ENCODE measurements around the gene FAM13A.
"Not testable (repeated sequence)": the region's sequence is repeated elsewhere in the genome, so short reads cannot be mapped to it uniquely, and the experiment has no call there.

Gene FAM13A

DNA sequence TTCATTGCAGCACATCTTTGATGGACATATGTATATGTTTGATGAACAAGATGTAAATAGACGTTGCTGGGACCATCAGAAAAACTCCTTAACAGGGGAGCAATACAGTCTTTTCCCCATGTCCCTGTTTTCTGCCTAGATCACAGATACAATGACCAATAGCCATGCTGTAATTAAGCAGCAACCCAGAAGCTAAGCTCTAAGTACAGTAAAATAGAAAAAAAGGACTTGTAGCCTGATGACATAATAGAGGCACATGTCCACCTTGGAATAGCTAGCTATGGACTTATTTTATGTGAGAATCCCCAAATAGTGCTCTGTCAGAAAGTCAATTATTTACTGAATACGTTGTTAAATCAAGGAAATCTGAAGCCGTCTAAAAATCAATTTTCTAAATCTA lies 14.9 kb downstream of the FAM13A start:
- DNase-seq (ENCODE audit: low read depth in 2 of 2), result no peak

DNA sequence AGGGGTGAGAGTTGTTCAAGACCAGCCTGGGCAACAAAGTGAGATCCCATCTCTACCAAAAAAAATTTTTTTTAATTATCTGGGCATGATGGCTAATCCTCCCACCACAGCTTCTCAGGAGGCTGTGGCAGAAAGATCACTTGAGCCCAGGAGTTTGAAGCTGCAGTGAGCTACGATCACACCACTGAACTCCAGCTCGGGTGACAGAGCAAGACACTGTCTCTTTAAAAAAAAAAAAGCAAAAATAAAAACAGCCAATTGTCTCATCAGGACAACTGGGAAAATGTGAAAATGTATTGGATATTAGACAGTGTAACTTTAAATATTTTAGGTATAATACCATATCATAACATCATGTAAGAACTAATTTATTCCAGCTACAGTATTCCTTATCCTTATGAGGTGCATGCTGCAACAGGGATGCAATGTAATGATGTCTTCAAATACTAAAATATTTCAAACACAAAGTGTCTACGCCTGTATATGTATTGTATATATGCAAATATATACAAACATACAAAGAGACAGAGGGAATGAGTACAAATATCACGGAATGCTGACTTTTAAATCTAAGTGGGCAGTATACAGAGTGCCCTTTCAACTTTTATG lies 17.2 kb downstream of the FAM13A start:
- no peak for DNase-seq (ENCODE audit: low read depth in 2 of 2)

DNA sequence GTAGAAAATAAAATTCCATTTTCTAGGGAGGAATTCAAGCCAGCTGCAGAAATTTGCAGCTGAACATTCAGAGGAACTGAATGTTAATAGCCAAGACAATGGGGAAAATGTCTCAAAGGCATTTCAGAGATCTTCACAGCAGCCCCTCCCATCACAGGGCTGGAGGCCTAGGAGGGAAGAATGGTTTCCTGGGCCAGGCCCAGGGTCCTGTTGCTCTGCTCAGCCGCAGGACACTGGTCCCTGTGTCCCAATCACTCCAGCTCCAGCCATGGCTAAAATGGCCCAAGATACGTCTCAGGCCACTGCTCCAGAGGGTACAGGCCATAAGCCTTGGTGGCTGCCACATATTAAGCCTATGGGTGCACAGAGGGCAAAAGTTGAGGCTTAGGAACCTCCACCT lies 20.4 kb downstream of the FAM13A start:
- DNase-seq (ENCODE audit: low read depth in 2 of 2), result no peak

DNA sequence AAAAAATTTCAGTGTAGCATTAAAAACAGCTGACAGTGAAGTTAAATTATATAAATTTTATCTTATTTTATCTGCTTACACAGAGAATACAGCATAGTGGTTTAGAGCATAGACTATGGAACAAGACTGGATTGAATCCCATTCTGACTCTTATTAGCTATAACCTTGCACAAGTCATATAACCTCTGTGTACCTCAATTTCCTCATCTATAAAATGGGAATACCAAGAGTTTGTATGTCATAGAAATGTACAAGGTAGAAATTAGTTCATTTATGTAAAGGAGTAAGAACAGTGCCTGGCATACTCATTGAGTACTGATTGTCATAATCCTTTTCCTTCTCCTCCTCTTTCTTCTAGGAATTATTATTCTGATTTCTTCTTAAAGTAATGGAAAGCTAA lies 25.7 kb downstream of the FAM13A start:
- DNase-seq (ENCODE audit: low read depth in 2 of 2), result no peak

DNA sequence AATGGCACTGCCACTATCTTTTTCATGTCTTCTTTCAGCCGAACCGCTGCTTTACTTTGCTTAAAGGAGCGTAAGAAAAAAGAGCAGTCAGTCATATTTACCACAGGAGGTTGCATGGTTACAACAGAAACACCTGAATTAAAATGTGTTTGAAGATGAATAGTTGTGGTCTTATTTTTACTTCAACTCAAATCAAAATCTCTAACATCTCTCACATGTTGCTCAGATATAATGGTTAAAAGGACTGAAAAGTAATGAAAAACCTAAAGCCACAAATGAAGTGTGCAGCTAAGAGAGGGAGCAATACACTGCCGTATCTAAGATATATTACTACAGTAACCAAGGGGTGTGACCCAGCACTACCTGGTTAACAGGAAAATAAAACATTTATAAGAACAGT lies 27.4 kb downstream of the FAM13A start:
- no peak for DNase-seq (ENCODE audit: low read depth in 2 of 2)

DNA sequence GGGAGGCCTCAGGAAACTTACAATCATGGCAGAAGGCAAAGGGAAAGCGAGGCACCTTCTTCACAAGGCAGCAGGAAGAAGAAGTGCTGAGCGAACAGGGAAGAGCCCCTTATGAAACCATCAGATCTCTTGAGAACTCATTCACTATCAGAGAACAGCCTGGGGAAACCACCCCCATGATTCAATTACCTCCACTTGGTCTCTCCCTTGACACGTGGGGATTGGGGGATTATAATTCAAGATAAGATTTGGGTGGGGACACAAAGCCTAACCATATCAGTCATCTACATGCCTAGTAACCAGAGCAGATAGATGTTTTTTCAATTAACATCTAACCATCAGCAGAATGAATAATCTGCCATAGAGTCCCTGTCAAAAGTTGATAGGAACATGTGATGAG lies 30.4 kb downstream of the FAM13A start:
- DNase-seq (ENCODE audit: low read depth in 2 of 2), result no peak

DNA sequence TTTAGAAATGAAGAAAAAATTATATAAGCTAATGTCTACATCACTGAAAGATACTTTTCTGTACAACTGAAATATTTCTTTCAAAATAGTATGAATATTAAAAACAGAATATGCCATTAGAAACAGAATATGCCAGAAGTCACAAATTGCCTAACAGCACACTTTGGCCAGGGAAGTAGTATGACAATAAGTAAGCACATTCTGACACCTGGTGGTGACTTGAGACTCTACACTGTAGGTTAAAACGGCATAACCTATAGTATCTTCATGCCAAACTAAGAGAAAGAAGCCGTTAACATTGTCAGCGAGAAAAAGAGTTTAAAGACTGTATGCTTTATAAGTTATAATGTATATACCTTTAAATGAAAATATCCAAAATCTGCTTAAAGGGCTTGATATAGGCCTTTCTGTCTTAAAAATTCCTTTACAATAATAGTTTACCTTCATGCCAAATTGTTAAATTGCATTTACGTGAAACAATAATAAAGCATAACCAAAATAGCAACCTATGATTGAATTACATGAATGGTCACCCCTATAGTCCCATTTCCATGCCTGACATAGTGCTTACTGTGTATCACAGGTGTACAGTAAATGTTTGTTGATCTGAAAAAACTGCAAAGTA lies 32.8 kb downstream of the FAM13A start:
- DNase-seq (ENCODE audit: low read depth in 2 of 2), result no peak

DNA sequence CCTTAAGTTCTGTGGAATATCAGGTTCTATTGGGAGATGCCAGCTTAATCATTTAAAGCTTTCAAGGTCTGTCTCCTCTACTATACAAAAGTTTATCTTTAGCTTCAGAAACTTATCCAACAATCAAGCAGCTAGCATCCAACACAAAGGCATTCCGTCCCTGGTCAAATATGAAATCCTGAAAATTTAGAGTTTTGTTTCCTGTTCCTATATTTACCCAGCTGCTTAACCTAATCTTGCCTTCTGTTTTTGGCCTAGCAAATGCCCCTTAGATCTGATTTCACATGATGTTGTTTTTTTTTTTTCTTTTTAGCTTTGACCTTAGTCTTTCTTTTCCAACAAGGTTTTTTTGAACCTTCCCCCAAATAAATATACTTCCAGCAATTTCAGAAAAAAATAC lies 33.8 kb downstream of the FAM13A start:
- no peak for DNase-seq (ENCODE audit: low read depth in 2 of 2)

DNA sequence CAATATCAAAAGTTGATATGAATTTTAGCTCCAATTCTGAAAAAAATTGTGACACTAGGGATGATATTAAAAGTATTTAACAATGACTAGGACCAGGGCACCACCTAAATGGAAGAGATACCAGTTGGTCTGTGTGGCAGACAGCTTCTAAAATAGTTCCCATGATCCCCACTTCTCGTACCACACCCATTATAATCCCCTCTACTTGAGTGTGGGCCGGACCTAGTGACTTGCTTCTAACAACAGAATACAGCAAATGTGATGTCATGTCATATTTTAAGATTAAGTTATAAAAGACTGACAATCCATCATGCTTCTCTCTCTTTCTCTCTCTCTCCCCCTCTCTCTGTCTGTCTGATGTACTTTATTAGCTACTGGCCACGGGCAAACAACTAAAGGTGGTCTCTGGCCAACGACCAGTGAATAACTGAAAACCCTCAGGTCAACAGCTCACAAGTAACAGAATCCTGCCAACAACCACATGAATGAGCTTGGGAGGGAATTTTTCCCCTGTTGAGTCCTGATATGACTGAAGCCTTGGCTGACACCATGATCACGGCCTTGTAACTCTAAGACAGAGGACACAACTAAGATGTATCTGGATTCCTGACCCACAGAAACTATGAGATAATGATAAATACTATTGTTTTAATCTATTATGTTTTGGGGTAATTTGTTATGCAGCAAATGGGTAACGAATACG lies 34.4 kb downstream of the FAM13A start:
- no peak for DNase-seq (ENCODE audit: low read depth in 2 of 2)

DNA sequence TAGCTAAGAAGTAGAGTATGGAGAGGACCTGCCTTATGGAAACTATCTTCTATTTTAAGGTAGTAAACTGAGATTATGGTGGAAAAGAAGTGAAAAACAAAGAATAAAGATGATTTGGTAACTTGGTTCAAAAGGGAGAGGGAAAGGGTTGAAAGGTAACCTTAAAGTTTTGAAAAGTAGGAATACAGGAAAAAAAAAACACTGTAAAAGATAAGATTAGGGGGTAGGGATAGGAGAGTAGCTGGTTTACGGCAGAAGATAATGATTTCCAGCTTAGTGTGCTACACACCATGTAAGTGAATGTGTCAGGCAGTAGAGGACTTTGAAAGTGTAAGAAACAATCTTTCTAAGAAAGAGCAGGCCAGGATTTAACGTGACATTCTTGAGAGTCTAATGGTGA lies 35.3 kb downstream of the FAM13A start:
- no peak for DNase-seq (ENCODE audit: low read depth in 2 of 2)

DNA sequence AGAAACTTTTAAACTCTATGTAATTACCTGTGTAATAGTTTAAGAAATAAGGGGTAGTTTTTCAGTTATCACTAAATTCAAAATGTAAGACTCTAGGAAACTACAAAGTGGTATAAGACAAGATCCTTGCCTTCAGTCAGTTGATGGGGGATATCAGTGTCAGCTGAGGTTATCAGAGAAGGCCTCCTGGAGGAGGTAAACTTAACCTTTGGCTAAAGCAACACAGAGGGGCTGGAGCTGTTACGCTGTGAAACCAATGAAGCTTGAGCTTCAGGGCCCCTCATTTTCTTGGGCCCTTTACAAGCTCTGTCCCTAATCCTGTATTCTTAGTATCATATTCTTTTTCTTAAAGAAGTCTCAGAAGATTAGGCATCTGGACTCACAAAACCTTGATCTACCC lies 35.9 kb downstream of the FAM13A start:
- no peak for DNase-seq (ENCODE audit: low read depth in 2 of 2)

DNA sequence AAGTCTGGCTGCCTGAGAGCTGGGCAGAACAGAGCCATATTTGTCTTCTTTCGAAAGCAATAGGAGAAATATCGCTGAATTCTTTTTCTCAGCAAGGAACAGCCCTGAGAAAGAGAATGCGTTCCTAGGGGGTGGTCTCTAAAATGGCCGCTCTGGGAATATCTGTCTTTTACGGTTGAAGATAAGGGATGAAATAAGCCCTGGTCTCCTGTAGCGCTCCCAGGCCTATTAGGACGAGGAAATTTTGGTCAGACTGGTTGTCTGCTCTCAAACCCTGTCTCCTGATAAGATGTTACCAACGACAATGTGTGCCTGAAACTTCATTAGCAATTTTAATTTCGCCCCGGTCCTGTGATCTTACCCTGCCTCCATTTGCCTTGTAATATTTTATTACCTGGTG lies 42.1 kb downstream of the FAM13A start:
- DNase-seq (ENCODE audit: low read depth in 2 of 2), result not testable (repeated sequence)

DNA sequence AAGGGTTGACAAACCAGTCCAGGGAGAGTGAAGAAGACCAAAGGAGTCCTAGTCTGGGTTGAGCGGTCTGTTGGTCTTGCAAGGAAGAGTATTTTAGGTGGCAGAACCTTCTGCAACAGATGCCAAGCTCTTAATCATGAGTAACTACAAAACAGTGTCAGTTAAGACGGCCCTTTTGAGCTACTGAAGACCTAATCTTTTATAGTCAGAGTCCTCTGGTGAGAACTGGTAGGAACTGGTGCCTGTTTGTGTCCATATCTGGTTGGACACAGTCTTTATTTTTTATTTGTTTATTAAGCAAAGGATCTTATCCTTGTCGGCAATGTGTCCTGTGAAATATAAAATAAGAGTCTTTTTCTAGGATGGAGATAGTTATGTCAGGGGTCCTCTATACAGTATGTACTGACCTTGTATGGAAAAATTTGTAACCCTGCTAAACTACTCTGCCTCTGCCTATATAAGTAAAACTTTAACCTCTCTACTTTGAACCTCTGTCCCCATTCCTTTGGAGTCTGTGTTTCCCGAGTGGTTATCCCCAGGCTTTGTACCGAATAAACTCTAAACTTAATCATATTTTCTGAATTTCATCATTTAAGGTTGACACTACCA lies 47.1 kb downstream of the FAM13A start:
- DNase-seq (ENCODE audit: low read depth in 2 of 2), result no peak

DNA sequence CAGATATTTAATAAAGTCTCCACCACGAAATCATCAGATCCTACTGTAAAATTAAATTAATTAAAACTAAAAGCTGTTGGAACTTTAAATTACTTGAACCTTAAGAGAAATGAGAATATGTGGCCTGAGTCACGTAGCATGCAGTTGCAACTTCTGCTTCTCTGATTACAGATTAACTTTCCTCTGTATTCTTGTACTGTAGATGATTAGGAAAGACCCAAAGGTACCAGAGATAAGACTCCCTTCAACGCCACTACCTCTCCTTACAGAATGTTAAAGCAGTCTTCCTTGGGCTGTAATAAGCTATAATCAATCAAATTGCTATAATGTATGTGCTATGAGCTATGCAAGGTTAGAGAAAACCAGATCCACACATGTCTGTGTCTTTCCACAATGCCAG lies 47.9 kb downstream of the FAM13A start:
- no peak for DNase-seq (ENCODE audit: low read depth in 2 of 2)

DNA sequence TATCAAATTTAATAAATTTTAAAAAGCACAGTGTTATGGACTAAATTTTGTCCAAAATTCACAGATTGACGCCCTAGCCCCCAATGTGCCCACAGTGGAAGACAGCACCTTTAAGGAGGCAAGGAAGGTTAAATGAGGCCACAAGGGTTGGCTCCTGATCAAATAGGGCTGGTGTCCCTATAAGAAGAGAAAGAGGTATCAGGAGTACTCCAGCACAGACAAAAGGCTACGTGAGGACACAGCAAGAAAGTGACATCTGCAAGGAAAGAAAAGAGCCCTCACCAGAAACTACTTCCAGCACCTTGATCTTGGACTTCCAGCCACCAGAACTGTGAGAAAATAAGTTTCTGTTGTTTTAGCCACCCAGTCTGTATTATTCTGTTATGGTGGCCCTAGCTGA lies 48.8 kb downstream of the FAM13A start:
- DNase-seq (ENCODE audit: low read depth in 2 of 2), result no peak

DNA sequence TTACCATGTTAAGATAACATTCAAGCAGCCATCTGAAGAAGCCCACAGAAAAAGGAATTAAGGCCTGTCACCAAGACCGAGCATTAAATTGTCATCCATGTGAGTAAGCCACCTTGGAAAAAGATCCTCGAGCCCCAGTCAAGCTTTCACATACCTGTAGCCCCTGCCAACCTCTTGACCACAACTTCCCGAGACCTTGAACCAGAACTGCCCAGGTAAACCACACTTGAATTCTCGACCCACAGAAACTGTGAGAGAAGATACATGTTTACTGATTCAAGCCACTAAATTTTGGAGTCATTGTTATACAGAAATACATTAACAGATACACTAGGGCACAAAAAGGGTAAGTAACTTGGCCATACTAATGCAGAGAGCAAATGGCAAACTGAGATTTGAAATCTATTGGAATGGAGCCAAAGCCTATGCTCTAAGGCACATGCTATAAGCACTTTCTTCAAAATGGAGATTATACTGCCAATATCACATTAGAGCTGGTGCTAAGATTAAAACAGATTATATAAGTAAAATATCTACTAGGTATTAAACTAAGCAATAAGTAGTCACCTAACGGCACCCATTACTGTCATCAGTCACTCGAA lies 49.5 kb downstream of the FAM13A start:
- DNase-seq (ENCODE audit: low read depth in 2 of 2), result no peak

DNA sequence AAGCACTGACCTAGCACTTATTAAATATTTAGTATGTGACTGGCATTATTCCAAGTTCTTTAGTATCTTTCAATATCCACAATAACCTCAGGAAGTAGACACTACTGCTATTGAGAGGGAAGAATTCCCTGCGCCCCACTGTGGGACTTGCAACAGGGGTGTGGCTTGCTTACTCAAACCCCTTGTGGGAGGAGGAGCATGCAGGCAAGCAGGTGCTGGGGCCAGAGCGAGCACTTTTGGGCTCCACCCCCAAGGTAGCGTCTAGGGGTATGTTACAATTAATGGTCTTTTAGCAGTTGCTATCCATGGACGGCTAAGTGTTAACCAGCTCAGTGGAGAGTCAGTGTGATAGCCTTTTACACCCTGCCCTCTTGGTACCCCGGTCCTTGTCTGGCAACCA lies 50.7 kb downstream of the FAM13A start:
- no peak for DNase-seq (ENCODE audit: low read depth in 2 of 2)

DNA sequence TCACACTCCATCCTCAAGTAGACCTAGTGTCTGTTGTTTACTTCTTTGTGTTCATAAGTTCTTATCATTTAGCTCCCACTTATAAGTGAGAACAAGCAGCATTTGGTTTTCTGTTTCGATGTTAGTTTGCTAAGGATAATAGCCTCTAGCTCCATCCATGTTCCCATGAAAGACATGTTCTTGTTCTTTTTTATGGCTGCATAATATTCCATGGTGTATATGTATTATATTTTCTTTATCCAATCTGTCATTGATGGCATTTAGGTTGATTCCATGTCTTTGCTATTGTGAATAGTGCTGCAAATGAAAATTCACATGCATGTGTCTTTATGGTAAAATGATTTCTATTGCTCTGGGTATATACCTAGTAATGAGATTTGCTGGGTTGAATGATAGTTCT lies 51.9 kb downstream of the FAM13A start:
- not testable (repeated sequence) for DNase-seq (ENCODE audit: low read depth in 2 of 2)

DNA sequence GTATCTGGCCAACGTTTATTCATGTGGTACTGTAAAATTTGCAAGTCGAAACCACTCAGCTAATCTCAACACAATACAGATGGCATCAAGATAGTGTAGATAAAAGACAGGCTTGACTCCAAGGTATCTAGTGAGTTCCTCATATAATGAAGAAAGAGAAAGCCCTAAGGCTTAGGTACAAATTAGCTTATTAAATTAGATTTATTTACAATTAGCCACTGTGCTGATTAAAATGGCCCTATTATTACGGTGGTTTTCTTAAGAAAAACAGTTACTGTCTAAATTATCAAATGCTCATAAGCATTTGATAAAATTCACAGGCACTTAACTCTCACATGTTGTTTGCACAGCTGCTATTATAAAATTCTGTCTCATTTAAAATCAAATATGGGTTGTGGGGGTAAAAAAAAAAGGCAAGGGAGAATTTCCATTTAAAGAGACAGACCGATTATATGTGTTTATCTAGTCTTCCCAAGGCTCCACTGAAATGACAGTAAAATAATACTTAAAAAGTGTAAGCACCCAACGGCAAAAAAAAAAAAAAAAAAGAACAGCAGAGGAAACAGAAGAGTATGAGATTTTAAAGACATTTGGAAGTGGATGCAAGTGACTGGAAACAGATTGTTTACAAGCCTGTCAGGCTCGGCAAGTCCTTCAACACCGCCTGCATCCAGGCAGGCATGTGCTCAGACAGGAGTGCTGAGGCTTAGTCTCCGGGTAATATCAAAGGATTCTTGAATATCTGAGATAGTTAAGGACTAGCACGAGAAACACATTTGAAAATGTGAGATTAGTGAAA lies 55.1 kb downstream of the FAM13A start:
- DNase-seq (ENCODE audit: low read depth in 2 of 2), result no peak

DNA sequence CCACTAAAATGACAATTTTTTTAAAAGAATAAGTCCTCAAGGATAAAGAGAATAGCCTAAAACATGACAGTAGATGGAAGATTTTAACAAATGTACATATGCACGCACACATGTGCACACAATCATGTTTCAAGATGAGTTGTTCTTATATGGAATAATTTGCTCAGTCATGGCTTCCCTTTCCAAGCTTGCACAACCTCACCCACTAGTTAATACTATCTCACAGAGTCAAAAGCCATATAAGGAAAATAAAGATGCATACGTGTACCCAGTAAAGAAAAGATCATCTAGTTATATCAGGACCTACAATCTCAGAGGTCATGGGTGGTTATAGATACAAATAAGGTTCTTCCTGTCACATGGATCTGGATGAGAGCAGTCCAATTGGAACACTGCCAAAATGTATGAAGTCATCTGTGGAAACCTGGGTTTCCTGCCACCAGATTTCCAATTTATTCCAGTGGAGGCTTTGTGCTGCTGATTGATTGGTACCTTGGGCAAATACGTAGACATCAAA lies 56.1 kb downstream of the FAM13A start:
- DNase-seq (ENCODE audit: low read depth in 2 of 2), result no peak

DNA sequence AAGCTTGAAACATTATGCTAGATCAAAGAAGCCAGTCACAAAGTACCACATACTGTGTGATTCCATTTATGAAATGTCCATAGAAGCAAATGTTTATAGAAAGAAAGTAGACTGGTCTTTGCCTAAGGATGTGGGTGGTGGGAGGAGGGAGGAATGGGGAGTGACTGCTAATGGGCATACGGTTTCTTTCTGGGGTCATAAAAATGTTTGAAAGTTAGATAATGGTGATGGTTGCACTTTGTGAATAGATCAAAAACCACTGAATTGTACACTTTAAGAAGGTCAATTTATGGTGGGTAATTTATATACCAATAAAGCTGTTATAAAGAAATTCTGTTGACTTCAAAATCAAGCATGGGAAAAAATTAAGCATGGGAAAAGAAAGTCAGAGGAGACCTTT lies 56.6 kb downstream of the FAM13A start:
- no peak for DNase-seq (ENCODE audit: low read depth in 2 of 2)

All from stimulated activated CD8-positive, alpha-beta memory T cell treated with anti-CD3 and anti-CD28 coated beads, Interleukin-15, amount 100 ng/mL, for 48 hours (primary cell).